PFSK-1 (cell line): Measurements from ENCODE around the gene MAS1.

Experiments used
- FOXP2 ChIP-seq: optimal IDR thresholded peaks from 2 replicates; pipeline ENCODE3; 2011; ENCODE audit warnings: borderline replicate concordance, control low read depth, inconsistent platforms; ENCODE audit not compliant: insufficient read depth; ENCODE audit errors: extremely low read length, extremely low read depth
- POLR2AphosphoS5 ChIP-seq: IDR thresholded peaks from 2 replicates; pipeline ENCODE4 v1.6.1; 2012; ENCODE audit warnings: low read depth, mild to moderate bottlenecking, control low read depth, low read length, moderate library complexity
- SIN3A ChIP-seq: IDR thresholded peaks from 2 replicates; pipeline ENCODE4 v1.6.1; 2012; ENCODE audit warnings: mild to moderate bottlenecking, low read length, moderate library complexity, borderline replicate concordance; ENCODE audit not compliant: insufficient read depth
- TAF1 ChIP-seq: IDR thresholded peaks from 2 replicates; pipeline ENCODE4 v1.6.1; 2012; ENCODE audit warnings: low read length, control low read depth, borderline replicate concordance; ENCODE audit not compliant: insufficient read depth
- TF ChIP-seq, protein P1 (sequence below), 2 experiments: IDR thresholded peaks; 2 replicates each; pipeline versions ENCODE4 v1.6.1 to v1.8.0; 2011 to 2012; ENCODE audit warnings: low read depth in 2 of 2, low read length in 2 of 2, control low read depth in 1 of 2, inconsistent platforms in 1 of 2, mild to moderate bottlenecking in 1 of 2, moderate library complexity in 1 of 2; ENCODE audit not compliant: insufficient read depth in 1 of 2

MAS1 gene

DNA sequence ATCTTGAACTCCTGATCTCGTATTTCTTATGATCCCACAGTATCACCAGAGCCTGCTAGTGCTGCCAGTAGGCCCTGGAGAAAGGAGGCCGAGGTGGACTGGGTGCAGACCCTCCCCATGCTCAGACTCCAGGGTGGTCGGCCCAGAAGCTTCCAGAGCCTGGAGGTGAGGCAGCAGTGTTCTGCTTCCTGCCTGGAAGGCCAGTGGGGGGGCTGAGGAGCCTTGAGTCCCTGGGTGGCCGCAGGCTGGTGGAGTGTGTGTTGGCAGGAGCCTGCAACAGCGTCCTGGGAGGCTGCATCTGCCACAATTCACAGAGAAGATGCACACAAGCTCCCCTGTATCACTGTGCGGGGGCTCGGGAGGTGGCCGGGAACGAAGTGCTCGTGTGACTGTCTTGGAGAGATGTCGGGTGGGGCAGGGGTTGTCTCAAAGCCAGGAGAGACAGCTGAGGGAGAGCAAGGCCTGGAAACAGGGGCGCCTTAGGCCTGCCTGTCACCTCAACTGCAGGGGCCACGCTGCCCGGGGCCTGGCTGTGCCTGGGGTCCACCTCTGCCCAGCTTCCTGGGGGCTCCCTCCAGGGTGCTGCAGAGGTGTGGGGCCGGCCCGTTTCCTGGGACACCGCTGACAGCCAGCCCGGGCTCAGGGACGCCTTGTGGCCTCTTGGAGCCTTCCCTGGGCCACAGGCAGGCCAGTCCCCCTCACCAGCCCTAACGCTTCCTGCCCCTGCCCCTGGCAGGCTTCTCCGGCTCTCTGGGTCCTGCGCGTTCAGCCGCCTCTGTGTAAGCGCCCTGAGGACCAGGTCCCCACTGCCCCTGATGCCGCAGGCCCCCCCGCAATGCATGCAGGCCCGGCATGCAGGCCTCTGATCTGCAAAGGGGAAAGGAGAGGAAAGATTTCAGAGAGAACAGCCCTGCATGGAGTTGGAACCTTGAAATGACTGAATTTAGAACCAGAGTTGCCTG is 24.2 kb upstream of the MAS1 start:
- no peak for TF ChIP-seq TAF1

DNA sequence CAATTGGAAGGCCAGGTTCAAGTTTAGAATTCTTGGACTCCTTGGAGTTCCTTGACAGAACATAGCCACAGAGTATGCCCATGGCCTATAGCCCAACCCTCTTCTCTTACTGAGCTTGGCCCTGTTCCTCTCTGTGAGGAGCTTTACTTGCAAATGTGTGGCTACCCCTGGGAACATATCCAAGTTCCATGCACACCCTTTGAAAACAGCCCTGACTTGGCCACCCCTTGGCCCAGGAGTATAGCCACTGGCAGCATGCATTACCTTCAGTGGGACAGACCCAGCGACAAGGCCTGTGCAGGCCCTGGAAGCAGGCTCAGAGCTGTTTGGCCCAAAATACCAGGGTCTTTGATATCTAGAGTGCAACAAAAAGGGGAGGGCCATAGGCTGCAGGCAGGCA is 19.5 kb upstream of the MAS1 start:
- TF ChIP-seq SIN3A (no peak), TAF1 (no peak), FOXP2 (no peak), POLR2AphosphoS5 (no peak)
- TF ChIP-seq, protein P1, sequence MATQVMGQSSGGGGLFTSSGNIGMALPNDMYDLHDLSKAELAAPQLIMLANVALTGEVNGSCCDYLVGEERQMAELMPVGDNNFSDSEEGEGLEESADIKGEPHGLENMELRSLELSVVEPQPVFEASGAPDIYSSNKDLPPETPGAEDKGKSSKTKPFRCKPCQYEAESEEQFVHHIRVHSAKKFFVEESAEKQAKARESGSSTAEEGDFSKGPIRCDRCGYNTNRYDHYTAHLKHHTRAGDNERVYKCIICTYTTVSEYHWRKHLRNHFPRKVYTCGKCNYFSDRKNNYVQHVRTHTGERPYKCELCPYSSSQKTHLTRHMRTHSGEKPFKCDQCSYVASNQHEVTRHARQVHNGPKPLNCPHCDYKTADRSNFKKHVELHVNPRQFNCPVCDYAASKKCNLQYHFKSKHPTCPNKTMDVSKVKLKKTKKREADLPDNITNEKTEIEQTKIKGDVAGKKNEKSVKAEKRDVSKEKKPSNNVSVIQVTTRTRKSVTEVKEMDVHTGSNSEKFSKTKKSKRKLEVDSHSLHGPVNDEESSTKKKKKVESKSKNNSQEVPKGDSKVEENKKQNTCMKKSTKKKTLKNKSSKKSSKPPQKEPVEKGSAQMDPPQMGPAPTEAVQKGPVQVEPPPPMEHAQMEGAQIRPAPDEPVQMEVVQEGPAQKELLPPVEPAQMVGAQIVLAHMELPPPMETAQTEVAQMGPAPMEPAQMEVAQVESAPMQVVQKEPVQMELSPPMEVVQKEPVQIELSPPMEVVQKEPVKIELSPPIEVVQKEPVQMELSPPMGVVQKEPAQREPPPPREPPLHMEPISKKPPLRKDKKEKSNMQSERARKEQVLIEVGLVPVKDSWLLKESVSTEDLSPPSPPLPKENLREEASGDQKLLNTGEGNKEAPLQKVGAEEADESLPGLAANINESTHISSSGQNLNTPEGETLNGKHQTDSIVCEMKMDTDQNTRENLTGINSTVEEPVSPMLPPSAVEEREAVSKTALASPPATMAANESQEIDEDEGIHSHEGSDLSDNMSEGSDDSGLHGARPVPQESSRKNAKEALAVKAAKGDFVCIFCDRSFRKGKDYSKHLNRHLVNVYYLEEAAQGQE (IDR thresholded peaks at IDR 0.05; ENCODE audit: insufficient read depth in 1 of 2, low read depth in 2 of 2, low read length in 2 of 2) = no peak

DNA sequence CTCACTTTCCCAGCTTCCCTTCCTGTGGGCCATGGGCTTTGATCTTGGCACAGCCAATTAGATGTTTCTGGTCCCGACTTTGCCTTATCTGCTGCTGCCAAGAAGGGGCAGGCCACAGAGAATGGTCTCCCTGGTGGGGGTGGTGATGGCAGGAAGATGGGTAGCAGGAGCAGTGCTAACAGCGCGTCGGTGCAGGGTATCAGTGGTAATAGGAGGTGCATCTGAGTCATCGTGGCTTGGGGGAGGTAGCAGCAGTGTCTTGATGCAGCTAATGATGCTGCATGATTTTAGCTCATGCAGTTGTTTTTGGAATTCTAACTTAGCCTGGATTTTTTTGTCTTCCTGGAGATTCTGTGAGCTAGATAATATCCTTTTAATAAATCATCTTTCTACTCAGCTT is 18.9 kb upstream of the MAS1 start:
- TF ChIP-seq SIN3A (no peak), TAF1 (no peak), FOXP2 (no peak), POLR2AphosphoS5 (no peak)
- TF ChIP-seq, protein P1 (IDR thresholded peaks at IDR 0.05; ENCODE audit: insufficient read depth in 1 of 2, low read depth in 2 of 2, low read length in 2 of 2) = no peak

DNA sequence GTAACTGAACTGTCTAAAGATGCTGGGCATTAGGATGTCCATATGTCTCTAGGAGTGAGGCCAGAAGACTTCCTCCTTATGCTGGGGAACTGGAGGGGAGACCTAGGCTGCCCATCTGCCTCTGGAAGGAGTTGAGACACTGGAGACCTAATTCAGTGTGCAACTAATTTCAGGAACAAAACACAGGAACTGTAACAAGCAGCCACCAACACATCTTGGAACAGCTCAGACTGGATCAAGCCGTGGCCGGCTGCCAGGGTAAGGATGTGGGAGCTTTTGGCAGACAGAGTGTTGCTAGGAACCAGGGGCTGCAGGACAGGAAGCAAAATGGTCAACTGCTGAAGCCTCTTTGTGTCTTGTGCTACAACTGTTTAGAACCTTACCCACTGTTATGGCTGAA is 16.4 kb upstream of the MAS1 start:
- TF ChIP-seq SIN3A = no peak
- TF ChIP-seq, protein P1 (IDR thresholded peaks at IDR 0.05; ENCODE audit: insufficient read depth in 1 of 2, low read depth in 2 of 2, low read length in 2 of 2) = no peak
- TF ChIP-seq FOXP2 = no peak
- TF ChIP-seq POLR2AphosphoS5 = no peak
- TF ChIP-seq TAF1 = no peak

DNA sequence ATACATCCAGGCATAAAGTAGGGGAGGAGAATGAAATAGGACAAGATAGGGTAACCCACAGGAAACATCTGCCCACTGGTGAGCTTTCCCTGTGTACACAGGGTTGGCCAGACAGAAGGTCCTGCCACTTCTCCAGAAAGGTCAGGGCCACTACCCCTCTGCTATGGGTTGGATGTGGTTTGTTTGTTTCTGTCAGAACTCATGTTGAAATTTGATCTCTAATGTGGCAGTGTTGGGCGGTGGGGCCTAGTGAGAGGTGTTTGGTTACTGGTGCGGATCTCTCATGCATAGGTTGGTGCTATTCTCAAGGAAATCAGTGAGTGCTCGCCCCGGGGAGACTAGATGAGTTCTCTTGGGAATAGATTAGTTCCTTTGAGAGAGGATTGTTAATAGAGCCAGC is 15.6 kb upstream of the MAS1 start:
- TF ChIP-seq POLR2AphosphoS5 = no peak
- TF ChIP-seq SIN3A = no peak
- no peak for TF ChIP-seq TAF1
- TF ChIP-seq FOXP2 = no peak
- TF ChIP-seq, protein P1 (IDR thresholded peaks at IDR 0.05; ENCODE audit: insufficient read depth in 1 of 2, low read depth in 2 of 2, low read length in 2 of 2) = no peak
